Activated CD4-positive, alpha-beta T cell treated with anti-CD3 and anti-CD28 coated beads, Interleukin-2, amount 10 ng/mL, durations not matched to agents 24 days and 14 days (primary cell): ENCODE data around the gene CES4A. TPM values are rescaled to one million over a fixed set of nuclear protein-coding genes. Genes with fewer than 3 reads are reported as not detected.
"Not testable (repeated sequence)": the region's sequence is repeated elsewhere in the genome, so short reads cannot be mapped to it uniquely, and the experiment has no call there.

ENCODE experiments used
- DNase-seq: peaks from one replicate; pipeline ENCODE4 v3.0.0; 2022
- H3K27ac Mint-ChIP-seq: one replicate; pipeline ENCODE4 v1.8.0; 2022; ENCODE audit warnings: mild to moderate bottlenecking, mixed read lengths
- H3K27me3 Mint-ChIP-seq: one replicate; pipeline ENCODE4 v1.8.0; 2022; ENCODE audit warnings: mixed read lengths
- H3K36me3 Mint-ChIP-seq: one replicate; pipeline ENCODE4 v1.8.0; 2022; ENCODE audit warnings: low read depth, mild to moderate bottlenecking, mixed read lengths
- H3K4me1 Mint-ChIP-seq: one replicate; pipeline ENCODE4 v1.8.0; 2021; ENCODE audit warnings: mixed read lengths
- H3K4me3 Mint-ChIP-seq: one replicate; pipeline ENCODE4 v1.8.0; 2022; ENCODE audit warnings: mild to moderate bottlenecking, moderate library complexity, mixed read lengths
- H3K9me3 Mint-ChIP-seq: one replicate; pipeline ENCODE4 v1.8.0; 2021; ENCODE audit warnings: mixed read lengths
- intact Hi-C: fragments of 100-400 bp; cut with micrococcal nuclease; formaldehyde crosslinking; loops from one replicate; pipeline ENCODE4 v1.15.1; 2023
- total RNA-seq: library from RNA; stranded (reverse); gene quantifications from 2 replicates; pipeline ENCODE4 v1.2.3, GENCODE V29; 2022

The CES4A gene
- total RNA-seq, 1 donor from 2014 or later = 27.5 TPM

- peak; percentile 42 for DNase-seq
- H3K9me3 Mint-ChIP-seq, H3K27me3 Mint-ChIP-seq, H3K4me3 Mint-ChIP-seq, intact Hi-C loops: not testable (repeated sequence)
- peaks cover 54% of the 10 kb centered on the region for H3K36me3 Mint-ChIP-seq
- H3K4me1 Mint-ChIP-seq = peaks cover 36% of the 10 kb centered on the region
- H3K27ac Mint-ChIP-seq = peak overlapping the region; percentile 48
Measured at GRCh38 chr16:67041520-67041919, 53.1 kb downstream of the CES4A start.

- peaks cover 41% of the 10 kb centered on the region for H3K4me1 Mint-ChIP-seq
Measured at GRCh38 chr16:67043420-67043819, 55.0 kb downstream of the CES4A start.

GRCh38 chr16:67050796-67051195, 62.4 kb downstream of the CES4A start:
- peaks cover 46% of the 10 kb centered on the region for H3K4me1 Mint-ChIP-seq
- intact Hi-C loops = loop anchor here (10.0 kb wide), 1 partner anchor 176 kb away; no protein-coding TSS in a partner anchor
- no peaks in the 10 kb centered on the region for H3K9me3 Mint-ChIP-seq
- no peaks in the 10 kb centered on the region for H3K27me3 Mint-ChIP-seq
- no peak overlapping the region for H3K4me3 Mint-ChIP-seq
- no peak for DNase-seq
- no peak overlapping the region for H3K27ac Mint-ChIP-seq
- H3K36me3 Mint-ChIP-seq = peaks cover 31% of the 10 kb centered on the region

More at GRCh38 chr16:67043420-67043819, 55.0 kb downstream of the CES4A start:
- Mint-ChIP-seq H3K9me3 (no peaks in the 10 kb centered on the region), H3K27ac (no peak overlapping the region), H3K36me3 (peaks cover 57% of the 10 kb centered on the region), H3K4me3 (no peak overlapping the region), H3K27me3 (no peaks in the 10 kb centered on the region)
- DNase-seq = no peak
- intact Hi-C loops = no loop called here

GRCh38 chr16:67052399-67052798, 64.0 kb downstream of the CES4A start:
- H3K4me1 Mint-ChIP-seq = peaks cover 45% of the 10 kb centered on the region
- peak overlapping the region; percentile 73 for H3K4me3 Mint-ChIP-seq
- H3K36me3 Mint-ChIP-seq = peaks cover 23% of the 10 kb centered on the region
- H3K9me3 Mint-ChIP-seq = peaks cover 3% of the 10 kb centered on the region
- no peaks in the 10 kb centered on the region for H3K27me3 Mint-ChIP-seq
- no peak for DNase-seq
- peak overlapping the region; percentile 84 for H3K27ac Mint-ChIP-seq
- intact Hi-C loops = loop anchor here (10.0 kb wide), 1 partner anchor 178 kb away; no protein-coding TSS in a partner anchor

GRCh38 chr16:67053767-67054334, 65.5 kb downstream of the CES4A start:
- peaks cover 28% of the 10 kb centered on the region for H3K36me3 Mint-ChIP-seq
- DNase-seq = peak; percentile 70
- intact Hi-C loops = loop anchor here (2.0 to 10.0 kb wide), 3 partner anchors 15 to 179 kb away; no protein-coding TSS in a partner anchor
- peaks cover 52% of the 10 kb centered on the region for H3K4me1 Mint-ChIP-seq
- peak overlapping the region; percentile 84 for H3K27ac Mint-ChIP-seq
- H3K4me3 Mint-ChIP-seq = peak overlapping the region; percentile 73
- H3K27me3 Mint-ChIP-seq = no peaks in the 10 kb centered on the region
- peaks cover 3% of the 10 kb centered on the region for H3K9me3 Mint-ChIP-seq

- intact Hi-C loops = loop anchor here (1.0 to 10.0 kb wide), 5 partner anchors 16 to 180 kb away; no protein-coding TSS in a partner anchor
- Mint-ChIP-seq H3K4me1 (peaks cover 56% of the 10 kb centered on the region), H3K27ac (peak overlapping the region; percentile 84), H3K36me3 (peaks cover 34% of the 10 kb centered on the region), H3K27me3 (no peaks in the 10 kb centered on the region), H3K9me3 (peaks cover 3% of the 10 kb centered on the region), H3K4me3 (peak overlapping the region; percentile 73)
- no peak for DNase-seq
Measured at GRCh38 chr16:67054901-67055300, 66.5 kb downstream of the CES4A start.

GRCh38 chr16:67055712-67056487, 67.5 kb downstream of the CES4A start:
- Mint-ChIP-seq H3K27ac (peak overlapping the region; percentile 98), H3K27me3 (no peaks in the 10 kb centered on the region), H3K4me1 (peaks cover 56% of the 10 kb centered on the region), H3K36me3 (peaks cover 40% of the 10 kb centered on the region), H3K4me3 (peak overlapping the region; percentile 78), H3K9me3 (peaks cover 3% of the 10 kb centered on the region)
- DNase-seq = peak; percentile 67
- intact Hi-C loops = loop anchor here (1.0 to 10.0 kb wide), 7 partner anchors 17 to 255 kb away; no protein-coding TSS in a partner anchor

Other genes with a start within 250 kb of the CES4A start
- 51.4 and 56.5 TPM in 2 replicates for gene DYNC1LI2, start 237.0 kb upstream of the CES4A start, total RNA-seq
- gene TERB1, start 187.0 kb upstream of the CES4A start, total RNA-seq = 0.37 TPM in 1 of 2 replicates, not detected in the other
- 118 and 125 TPM in 2 replicates for gene NAE1, start 157.6 kb upstream of the CES4A start, total RNA-seq
- 0.28 and 0.56 TPM in 2 replicates for gene CA7, start 144.2 kb upstream of the CES4A start, total RNA-seq
- 48.0 and 51.8 TPM in 2 replicates for gene PDP2, start 108.1 kb upstream of the CES4A start, total RNA-seq
- gene CDH16, start 69.7 kb upstream of the CES4A start, total RNA-seq = not detected in 2 replicates
- 1.3 TPM in 2 replicates for gene RRAD, start 63.1 kb upstream of the CES4A start, total RNA-seq
- gene CIAO2B, start 54.2 kb upstream of the CES4A start, total RNA-seq = 170 and 176 TPM in 2 replicates
- gene CES2, start 53.1 kb upstream of the CES4A start, total RNA-seq = 30.6 and 33.6 TPM in 2 replicates
- 6.8 and 7.0 TPM in 2 replicates for gene CES3, start 27.3 kb upstream of the CES4A start, total RNA-seq
- 163 and 172 TPM in 2 replicates for gene CBFB, start 40.6 kb downstream of the CES4A start, total RNA-seq
- 19.4 and 19.8 TPM in 2 replicates for gene PHAF1, start 121.4 kb downstream of the CES4A start, total RNA-seq
- 5.5 and 5.6 TPM in 2 replicates for gene B3GNT9, start 162.4 kb downstream of the CES4A start, total RNA-seq
- 28.9 and 30.1 TPM in 2 replicates for gene TRADD, start 171.3 kb downstream of the CES4A start, total RNA-seq
- gene FBXL8, start 171.4 kb downstream of the CES4A start, total RNA-seq = 25.1 and 30.0 TPM in 2 replicates
- 48.5 and 54.0 TPM in 2 replicates for gene HSF4, start 176.2 kb downstream of the CES4A start, total RNA-seq
- 31.0 and 36.7 TPM in 2 replicates for gene NOL3, start 181.9 kb downstream of the CES4A start, total RNA-seq
- 51.3 and 55.1 TPM in 2 replicates for gene MATCAP1, start 195.4 kb downstream of the CES4A start, total RNA-seq
- 0.12 TPM in 1 of 2 replicates, not detected in the other for gene EXOC3L1, start 201.5 kb downstream of the CES4A start, total RNA-seq
- 165 and 166 TPM in 2 replicates for gene E2F4, start 203.6 kb downstream of the CES4A start, total RNA-seq
- 8.2 and 8.7 TPM in 2 replicates for gene ELMO3, start 210.5 kb downstream of the CES4A start, total RNA-seq
- gene TMEM208, start 238.5 kb downstream of the CES4A start, total RNA-seq = 65.0 and 65.6 TPM in 2 replicates